Measurements from ENCODE around the gene PDCD11. TPM values are rescaled to one million over a fixed set of nuclear protein-coding genes. Genes with fewer than 3 reads are reported as not detected.
A peak's percentile ranks its signal among the peaks of the same experiment; 100 is the strongest.
"Not testable (repeated sequence)": the region's sequence is repeated elsewhere in the genome, so short reads cannot be mapped to it uniquely, and the experiment has no call there.

The PDCD11 gene
- 10 to 100 TPM; 31.0 to 36.1 (median 34.8) TPM for polyA plus RNA-seq (ENCODE audit: insufficient read length in 4 of 4)

GRCh38 chr10:103396067-103396788 is at the start of gene PDCD11, which contains the start of gene ATP5MK:
Gene PDCD11 (plus strand): TSS chr10:103396626. CDS start chr10:103398427, 1,801 bp downstream.
Gene ATP5MK (minus strand): TSS chr10:103396475. CDS start chr10:103392457, 4,018 bp downstream.
- DNase-seq (ENCODE audit: low read depth in 4 of 4, low spot score in 3 of 4), result peak; percentile 94 to 97 (median 96)

- no peak for DNase-seq (ENCODE audit: low read depth in 4 of 4, low spot score in 3 of 4)
Observed at GRCh38 chr10:103350175-103350516, 46.3 kb upstream of the PDCD11 start.

GRCh38 chr10:103350517-103351260 is 45.7 kb upstream of the PDCD11 start, which contains the start of gene PCGF6:
Gene PCGF6 (minus strand): TSS chr10:103351140. CDS start chr10:103351066, 74 bp downstream.
- DNase-seq (ENCODE audit: low read depth in 4 of 4, low spot score in 3 of 4), result peak; percentile 73 to 78 (median 76)

GRCh38 chr10:103353281-103353680 is 43.1 kb upstream of the PDCD11 start:
- DNase-seq (ENCODE audit: low read depth in 4 of 4, low spot score in 3 of 4), result no peak

GRCh38 chr10:103354567-103354966 is 41.9 kb upstream of the PDCD11 start:
- not testable (repeated sequence) for DNase-seq (ENCODE audit: low read depth in 4 of 4, low spot score in 3 of 4)

GRCh38 chr10:103355906-103356599 is 40.4 kb upstream of the PDCD11 start:
- DNase-seq (ENCODE audit: low read depth in 4 of 4, low spot score in 3 of 4), result no peak

- DNase-seq (ENCODE audit: low read depth in 4 of 4, low spot score in 3 of 4), result not testable (repeated sequence)
Observed at GRCh38 chr10:103359493-103359892, 36.9 kb upstream of the PDCD11 start.

GRCh38 chr10:103360791-103361190 is 35.6 kb upstream of the PDCD11 start:
- DNase-seq (ENCODE audit: low read depth in 4 of 4, low spot score in 3 of 4), result not testable (repeated sequence)

- no peak for DNase-seq (ENCODE audit: low read depth in 4 of 4, low spot score in 3 of 4)
Observed at GRCh38 chr10:103367379-103367781, 29.0 kb upstream of the PDCD11 start.

GRCh38 chr10:103367782-103368518 is 28.5 kb upstream of the PDCD11 start, which contains the start of gene TAF5:
Gene TAF5 (plus strand): TSS chr10:103367976. CDS start chr10:103367990, 14 bp downstream.
- peak; percentile 85 to 94 (median 90) for DNase-seq (ENCODE audit: low read depth in 4 of 4, low spot score in 3 of 4)

GRCh38 chr10:103373544-103373943 is 22.9 kb upstream of the PDCD11 start:
- DNase-seq (ENCODE audit: low read depth in 4 of 4, low spot score in 3 of 4), result no peak

GRCh38 chr10:103374263-103374662 is 22.2 kb upstream of the PDCD11 start:
- DNase-seq (ENCODE audit: low read depth in 4 of 4, low spot score in 3 of 4), result no peak

GRCh38 chr10:103382769-103383168 is 13.7 kb upstream of the PDCD11 start:
- DNase-seq (ENCODE audit: low read depth in 4 of 4, low spot score in 3 of 4), result no peak

- DNase-seq (ENCODE audit: low read depth in 4 of 4, low spot score in 3 of 4), result no peak
Observed at GRCh38 chr10:103394180-103394579, 2.2 kb upstream of the PDCD11 start.

GRCh38 chr10:103395754-103396066 is 716 bp upstream of the PDCD11 start:
- DNase-seq (ENCODE audit: low read depth in 4 of 4, low spot score in 3 of 4), result peak in 2 of 4 donors; percentile 3 to 12

- peak in 1 of 4 donors; percentile 4 for DNase-seq (ENCODE audit: low read depth in 4 of 4, low spot score in 3 of 4)
Observed at GRCh38 chr10:103396789-103397087, 312 bp downstream of the PDCD11 start.

GRCh38 chr10:103397191-103397825 is 882 bp downstream of the PDCD11 start:
- no peak for DNase-seq (ENCODE audit: low read depth in 4 of 4, low spot score in 3 of 4)

- DNase-seq (ENCODE audit: low read depth in 4 of 4, low spot score in 3 of 4), result no peak
Observed at GRCh38 chr10:103413564-103413963, 17.1 kb downstream of the PDCD11 start.

- DNase-seq (ENCODE audit: low read depth in 4 of 4, low spot score in 3 of 4), result no peak
Observed at GRCh38 chr10:103415581-103415980, 19.2 kb downstream of the PDCD11 start.

Data from right renal pelvis (tissue), 4 donors.